HEK293 (cell line): ENCODE measurements around the gene TMEM9B.

Source experiments
- YY1 ChIP-seq: fragments of 450-650 bp; formaldehyde crosslinking; IDR thresholded peaks from 2 replicates; pipeline ENCODE4 v1.5.1; 2018; ENCODE audit warnings: missing biosample characterization, missing genetic modification characterization
- ZBTB17 ChIP-seq: fragments of 450-650 bp; formaldehyde crosslinking; IDR thresholded peaks from 2 replicates; pipeline ENCODE4 v1.5.1; 2016; ENCODE audit warnings: missing biosample characterization, missing genetic modification characterization
- ZNF146 ChIP-seq: fragments of 450-650 bp; formaldehyde crosslinking; IDR thresholded peaks from 2 replicates; pipeline ENCODE4 v1.5.1; 2016; ENCODE audit warnings: missing biosample characterization, missing genetic modification characterization
- ZNF19 ChIP-seq: fragments of 450-650 bp; formaldehyde crosslinking; IDR thresholded peaks from 2 replicates; pipeline ENCODE4; 2016; ENCODE audit warnings: missing biosample characterization, missing genetic modification characterization, low read depth
- ZNF221 ChIP-seq: fragments of 450-650 bp; formaldehyde crosslinking; IDR thresholded peaks from 2 replicates; pipeline ENCODE4 v1.5.1; 2017; ENCODE audit warnings: missing biosample characterization, missing genetic modification characterization, borderline replicate concordance
- ZNF324 ChIP-seq: fragments of 450-650 bp; formaldehyde crosslinking; IDR thresholded peaks from 2 replicates; pipeline ENCODE4 v1.5.1; 2016; ENCODE audit warnings: missing biosample characterization, missing genetic modification characterization
- ZNF529 ChIP-seq: fragments of 450-650 bp; formaldehyde crosslinking; IDR thresholded peaks from 2 replicates; pipeline ENCODE4 v1.5.1; 2017; ENCODE audit warnings: missing genetic modification characterization, missing biosample characterization; ENCODE audit not compliant: insufficient replicate concordance
- ZNF785 ChIP-seq: fragments of 450-650 bp; formaldehyde crosslinking; IDR thresholded peaks from 2 replicates; pipeline ENCODE4 v1.5.1; 2016; ENCODE audit warnings: missing biosample characterization, missing genetic modification characterization
- ZNF837 ChIP-seq: fragments of 450-650 bp; formaldehyde crosslinking; IDR thresholded peaks from 2 replicates; pipeline ENCODE4 v1.5.1; 2016; ENCODE audit warnings: missing biosample characterization, missing genetic modification characterization
- ZSCAN23 ChIP-seq: fragments of 450-650 bp; formaldehyde crosslinking; IDR thresholded peaks from 2 replicates; pipeline ENCODE4 v1.5.1; 2016; ENCODE audit warnings: missing biosample characterization, missing genetic modification characterization
- TF ChIP-seq, protein P1 (sequence below): fragments of 450-650 bp; formaldehyde crosslinking; IDR thresholded peaks from 2 replicates; pipeline ENCODE4 v1.5.1; 2016; ENCODE audit warnings: missing biosample characterization, missing genetic modification characterization
- TF ChIP-seq, protein P2 (sequence below): fragments of 450-650 bp; formaldehyde crosslinking; IDR thresholded peaks from 2 replicates; pipeline ENCODE4 v1.5.1; 2016; ENCODE audit warnings: missing biosample characterization, missing genetic modification characterization, low read depth
- TF ChIP-seq, protein P3 (sequence below): fragments of 450-650 bp; formaldehyde crosslinking; IDR thresholded peaks from 2 replicates; pipeline ENCODE4 v1.5.0; 2017; ENCODE audit warnings: missing biosample characterization, missing genetic modification characterization, borderline replicate concordance

DNA sequence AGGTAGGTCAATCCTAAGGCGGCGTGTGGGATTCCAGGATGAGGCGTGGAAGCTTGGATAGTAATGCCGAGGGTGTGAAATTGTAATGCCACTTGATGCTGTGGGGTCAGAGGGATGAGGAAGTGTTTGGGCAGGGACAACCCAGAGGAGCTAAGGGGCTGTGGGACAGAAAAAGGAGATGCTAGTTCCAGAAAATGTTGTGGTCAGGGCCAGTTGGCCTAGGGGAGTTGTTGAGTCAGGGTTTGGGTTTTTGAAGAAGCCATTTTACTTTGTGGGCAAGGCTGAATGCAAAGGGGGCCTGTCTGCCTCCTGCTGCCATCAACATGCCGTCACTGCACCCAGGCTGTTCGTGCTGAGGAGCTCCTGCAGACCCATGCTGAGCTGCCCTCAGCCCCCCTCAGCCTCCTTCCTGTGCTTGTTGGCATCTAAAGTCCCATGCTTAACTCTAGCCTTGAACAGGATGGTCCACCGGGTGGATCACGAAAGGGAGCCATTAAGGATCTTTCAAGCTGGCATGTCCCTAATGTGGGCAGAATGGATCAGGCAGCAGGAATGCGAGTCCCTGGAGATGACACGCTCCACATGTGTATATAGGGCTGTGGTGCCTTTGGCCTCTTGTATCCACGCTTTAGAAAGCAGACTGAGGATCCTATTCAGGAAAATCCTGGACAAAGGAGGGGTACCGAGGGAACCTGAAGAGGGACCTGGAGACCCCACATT is 33.6 kb downstream of the TMEM9B start:
- TF ChIP-seq, protein P1, sequence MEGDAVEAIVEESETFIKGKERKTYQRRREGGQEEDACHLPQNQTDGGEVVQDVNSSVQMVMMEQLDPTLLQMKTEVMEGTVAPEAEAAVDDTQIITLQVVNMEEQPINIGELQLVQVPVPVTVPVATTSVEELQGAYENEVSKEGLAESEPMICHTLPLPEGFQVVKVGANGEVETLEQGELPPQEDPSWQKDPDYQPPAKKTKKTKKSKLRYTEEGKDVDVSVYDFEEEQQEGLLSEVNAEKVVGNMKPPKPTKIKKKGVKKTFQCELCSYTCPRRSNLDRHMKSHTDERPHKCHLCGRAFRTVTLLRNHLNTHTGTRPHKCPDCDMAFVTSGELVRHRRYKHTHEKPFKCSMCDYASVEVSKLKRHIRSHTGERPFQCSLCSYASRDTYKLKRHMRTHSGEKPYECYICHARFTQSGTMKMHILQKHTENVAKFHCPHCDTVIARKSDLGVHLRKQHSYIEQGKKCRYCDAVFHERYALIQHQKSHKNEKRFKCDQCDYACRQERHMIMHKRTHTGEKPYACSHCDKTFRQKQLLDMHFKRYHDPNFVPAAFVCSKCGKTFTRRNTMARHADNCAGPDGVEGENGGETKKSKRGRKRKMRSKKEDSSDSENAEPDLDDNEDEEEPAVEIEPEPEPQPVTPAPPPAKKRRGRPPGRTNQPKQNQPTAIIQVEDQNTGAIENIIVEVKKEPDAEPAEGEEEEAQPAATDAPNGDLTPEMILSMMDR (tag by site-specific recombination), result no peak
- TF ChIP-seq, protein P2, sequence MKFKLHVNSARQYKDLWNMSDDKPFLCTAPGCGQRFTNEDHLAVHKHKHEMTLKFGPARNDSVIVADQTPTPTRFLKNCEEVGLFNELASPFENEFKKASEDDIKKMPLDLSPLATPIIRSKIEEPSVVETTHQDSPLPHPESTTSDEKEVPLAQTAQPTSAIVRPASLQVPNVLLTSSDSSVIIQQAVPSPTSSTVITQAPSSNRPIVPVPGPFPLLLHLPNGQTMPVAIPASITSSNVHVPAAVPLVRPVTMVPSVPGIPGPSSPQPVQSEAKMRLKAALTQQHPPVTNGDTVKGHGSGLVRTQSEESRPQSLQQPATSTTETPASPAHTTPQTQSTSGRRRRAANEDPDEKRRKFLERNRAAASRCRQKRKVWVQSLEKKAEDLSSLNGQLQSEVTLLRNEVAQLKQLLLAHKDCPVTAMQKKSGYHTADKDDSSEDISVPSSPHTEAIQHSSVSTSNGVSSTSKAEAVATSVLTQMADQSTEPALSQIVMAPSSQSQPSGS, result no peak
- TF ChIP-seq, protein P3, sequence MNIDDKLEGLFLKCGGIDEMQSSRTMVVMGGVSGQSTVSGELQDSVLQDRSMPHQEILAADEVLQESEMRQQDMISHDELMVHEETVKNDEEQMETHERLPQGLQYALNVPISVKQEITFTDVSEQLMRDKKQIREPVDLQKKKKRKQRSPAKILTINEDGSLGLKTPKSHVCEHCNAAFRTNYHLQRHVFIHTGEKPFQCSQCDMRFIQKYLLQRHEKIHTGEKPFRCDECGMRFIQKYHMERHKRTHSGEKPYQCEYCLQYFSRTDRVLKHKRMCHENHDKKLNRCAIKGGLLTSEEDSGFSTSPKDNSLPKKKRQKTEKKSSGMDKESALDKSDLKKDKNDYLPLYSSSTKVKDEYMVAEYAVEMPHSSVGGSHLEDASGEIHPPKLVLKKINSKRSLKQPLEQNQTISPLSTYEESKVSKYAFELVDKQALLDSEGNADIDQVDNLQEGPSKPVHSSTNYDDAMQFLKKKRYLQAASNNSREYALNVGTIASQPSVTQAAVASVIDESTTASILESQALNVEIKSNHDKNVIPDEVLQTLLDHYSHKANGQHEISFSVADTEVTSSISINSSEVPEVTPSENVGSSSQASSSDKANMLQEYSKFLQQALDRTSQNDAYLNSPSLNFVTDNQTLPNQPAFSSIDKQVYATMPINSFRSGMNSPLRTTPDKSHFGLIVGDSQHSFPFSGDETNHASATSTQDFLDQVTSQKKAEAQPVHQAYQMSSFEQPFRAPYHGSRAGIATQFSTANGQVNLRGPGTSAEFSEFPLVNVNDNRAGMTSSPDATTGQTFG, result no peak
- no peak for TF ChIP-seq ZNF19
- no peak for TF ChIP-seq YY1
- no peak for TF ChIP-seq ZSCAN23 (tag by site-specific recombination)
- no peak for TF ChIP-seq ZNF785 (tag by site-specific recombination)
- TF ChIP-seq ZNF146 (tag by site-specific recombination), result no peak
- TF ChIP-seq ZBTB17 (tag by site-specific recombination), result no peak
- no peak for TF ChIP-seq ZNF221
- TF ChIP-seq ZNF324 (tag by site-specific recombination), result no peak
- no peak for TF ChIP-seq ZNF837 (tag by site-specific recombination)
- no peak for TF ChIP-seq ZNF529
